HUDEP-2 (cell line): ENCODE data around the gene MYADM.
"Not testable (repeated sequence)": the region's sequence is repeated elsewhere in the genome, so short reads cannot be mapped to it uniquely, and the experiment has no call there.

Experiments
- DNase-seq, 76 experiments: peaks; one replicate each; lab custom pipeline; 2025; ENCODE audit not compliant: unreplicated experiment in 76 of 76; lab: John Stamatoyannopoulos, UW

MYADM gene

GRCh38 chr19:53867225-53868090 is at the start of gene MYADM:
Gene MYADM, plus strand, starts transcription at chr19:53867883. Its CDS starts 5,647 bp downstream, at chr19:53873530.
- DNase-seq: peak in 75 of 76 experiments; percentile 52 to 100 (median 97)

GRCh38 chr19:53818756-53819155 is 48.9 kb upstream of the MYADM start:
- DNase-seq: no peak

- no peak for DNase-seq
These were observed 47.8 kb upstream of the MYADM start for GRCh38 chr19:53819861-53820260.

- DNase-seq: no peak
These were observed 44.1 kb upstream of the MYADM start for GRCh38 chr19:53823380-53824120.

- no peak for DNase-seq
These were observed 43.5 kb upstream of the MYADM start, which contains the start of gene NLRP12 for GRCh38 chr19:53824134-53824611. Gene NLRP12, minus strand, starts transcription at chr19:53824314. Its CDS starts 140 bp downstream, at chr19:53824174.

- no peak for DNase-seq
These were observed 40.8 kb upstream of the MYADM start for GRCh38 chr19:53826876-53827275.

- DNase-seq: no peak
These were observed 39.2 kb upstream of the MYADM start for GRCh38 chr19:53828531-53828930.

- DNase-seq: not testable (repeated sequence)
These were observed 34.8 kb upstream of the MYADM start for GRCh38 chr19:53832861-53833260.

- not testable (repeated sequence) for DNase-seq
These were observed 29.2 kb upstream of the MYADM start for GRCh38 chr19:53838446-53838845.

GRCh38 chr19:53840241-53840640 is 27.4 kb upstream of the MYADM start:
- not testable (repeated sequence) for DNase-seq

- DNase-seq: not testable (repeated sequence)
These were observed 26.8 kb upstream of the MYADM start for GRCh38 chr19:53840914-53841313.

GRCh38 chr19:53844849-53845246 is 22.8 kb upstream of the MYADM start:
- no peak for DNase-seq

- no peak for DNase-seq
These were observed 20.1 kb upstream of the MYADM start for GRCh38 chr19:53847555-53847954.

GRCh38 chr19:53849237-53849676 is 18.4 kb upstream of the MYADM start:
- DNase-seq: no peak

- no peak for DNase-seq
These were observed 14.0 kb upstream of the MYADM start for GRCh38 chr19:53853707-53854106.

- DNase-seq: no peak
These were observed 3.3 kb upstream of the MYADM start for GRCh38 chr19:53864308-53864836.

GRCh38 chr19:53865523-53865917 is 2.2 kb upstream of the MYADM start:
- DNase-seq: no peak

- DNase-seq: peak in 58 of 76 experiments; percentile 9 to 76 (median 42)
These were observed 1.5 kb upstream of the MYADM start for GRCh38 chr19:53865918-53866864.

- peak in 1 of 76 experiments; percentile 21 for DNase-seq
These were observed 838 bp upstream of the MYADM start for GRCh38 chr19:53866865-53867224.
